AG09319 (cell line): ENCODE measurements around the gene MCTP2.

Source experiments
- DNase-seq: peaks from one replicate; pipeline ENCODE4 v3.0.0-alpha.2; 2010; ENCODE audit warnings: low read depth; ENCODE audit errors: extremely low read depth
- CTCF ChIP-seq: IDR thresholded peaks from 2 replicates; pipeline ENCODE4 v1.5.1; 2011; ENCODE audit warnings: low read depth, mild to moderate bottlenecking, inconsistent platforms, low read length, moderate library complexity

Gene MCTP2

GRCh38 chr15:94526071-94526689 lies 294.8 kb downstream of the MCTP2 start:
- TF ChIP-seq CTCF, result no peak

GRCh38 chr15:94532226-94532625 lies 300.9 kb downstream of the MCTP2 start:
- no peak for DNase-seq
- TF ChIP-seq CTCF, result no peak

More at GRCh38 chr15:94526071-94526689, 294.8 kb downstream of the MCTP2 start:
- DNase-seq, result no peak
